Sigmoid colon (tissue), 4 donors: ENCODE data around the gene MYO5A.

ENCODE experiments used
- CTCF ChIP-seq, 4 experiments: fragments of 450-650 bp in 3 of 4; fragments of 200-600 bp in 1 of 4; IDR thresholded peaks; one replicate each; pipeline ENCODE4 v1.5.1; 2016 to 2019; ENCODE audit warnings: antibody characterized with exemption in 4 of 4, mild to moderate bottlenecking in 3 of 4, moderate library complexity in 2 of 4
- EP300 ChIP-seq, 4 donors: sonication (generic); formaldehyde crosslinking; IDR thresholded peaks; one replicate each; pipeline ENCODE4 v1.6.1; 2017; ENCODE audit warnings: antibody characterized with exemption in 4 of 4
- POLR2A ChIP-seq, 2 donors: fragments of 450-650 bp; IDR thresholded peaks; one replicate each; pipeline ENCODE4 v1.6.1; 2016; ENCODE audit warnings: antibody characterized with exemption in 2 of 2, mild to moderate bottlenecking in 2 of 2, moderate library complexity in 2 of 2
- POLR2AphosphoS5 ChIP-seq, 4 donors: sonication (generic); formaldehyde crosslinking; IDR thresholded peaks; one replicate each; pipeline ENCODE4 v1.6.1; 2017; ENCODE audit warnings: antibody characterized with exemption in 4 of 4

- TF ChIP-seq CTCF (IDR thresholded peaks at IDR 0.05) = no peak
- peak in 1 of 4 donors; percentile 19 for TF ChIP-seq POLR2AphosphoS5 (IDR thresholded peaks at IDR 0.05)
- no peak for TF ChIP-seq POLR2A (IDR thresholded peaks at IDR 0.05)
- no peak for TF ChIP-seq EP300 (IDR thresholded peaks at IDR 0.05)
Measured at GRCh38 chr15:52415628-52416027, 113.1 kb downstream of the MYO5A start.
